Measurements from ENCODE around the gene ANKS1B.

- TF ChIP-seq CTCF (IDR thresholded peaks at IDR 0.05) (no peak), EP300 (IDR thresholded peaks at IDR 0.05) (no peak), POLR2AphosphoS5 (IDR thresholded peaks at IDR 0.05) (no peak)
These were observed 1260.2 kb downstream of the ANKS1B start for GRCh38 chr12:98724384-98725155.
